WTC11 (cell line): ENCODE results near the gene GNB2.

Experiments used
- ATF2 ChIP-seq: sonication (generic); formaldehyde crosslinking; IDR thresholded peaks from 2 replicates; pipeline ENCODE4 v1.8.1; 2022; ENCODE audit warnings: low read depth, missing genetic modification reagents, borderline replicate concordance
- CREB1 ChIP-seq: sonication (generic); formaldehyde crosslinking; IDR thresholded peaks from 2 replicates; pipeline ENCODE4 v1.8.0; 2023; ENCODE audit warnings: mild to moderate bottlenecking, missing genetic modification reagents
- EMX1 ChIP-seq: fragments of 250-450 bp; sonication (Bioruptor Pico); IDR thresholded peaks from 2 replicates; pipeline ENCODE4 v1.8.0; 2021; ENCODE audit warnings: mild to moderate bottlenecking
- IRF2 ChIP-seq: sonication (generic); formaldehyde crosslinking; IDR thresholded peaks from 2 replicates; pipeline ENCODE4 v1.8.0; 2022; ENCODE audit warnings: low read depth, missing genetic modification reagents, borderline replicate concordance
- NR2C2 ChIP-seq: sonication (generic); formaldehyde crosslinking; IDR thresholded peaks from 2 replicates; pipeline ENCODE4 v1.8.0; 2022; ENCODE audit warnings: mild to moderate bottlenecking, missing genetic modification reagents
- USF1 ChIP-seq: sonication (generic); formaldehyde crosslinking; IDR thresholded peaks from 2 replicates; pipeline ENCODE4 v1.8.0; 2022; ENCODE audit warnings: mild to moderate bottlenecking, missing genetic modification reagents
- ZNF121 ChIP-seq: sonication (generic); formaldehyde crosslinking; IDR thresholded peaks from 2 replicates; pipeline ENCODE4 v1.8.0; 2023; ENCODE audit warnings: missing genetic modification reagents
- TF ChIP-seq, protein P1 (sequence below): fragments of 200-600 bp; IDR thresholded peaks from 2 replicates; pipeline ENCODE4 v1.8.0; 2022; ENCODE audit warnings: antibody characterized with exemption
- TF ChIP-seq, protein P2 (sequence below): sonication (generic); formaldehyde crosslinking; IDR thresholded peaks from 2 replicates; pipeline ENCODE4 v1.8.0; 2022; ENCODE audit warnings: missing genetic modification reagents

GRCh38 chr7:100720671-100721504, 47.3 kb downstream of the GNB2 start:
- no peak for TF ChIP-seq IRF2
- TF ChIP-seq, protein P1, sequence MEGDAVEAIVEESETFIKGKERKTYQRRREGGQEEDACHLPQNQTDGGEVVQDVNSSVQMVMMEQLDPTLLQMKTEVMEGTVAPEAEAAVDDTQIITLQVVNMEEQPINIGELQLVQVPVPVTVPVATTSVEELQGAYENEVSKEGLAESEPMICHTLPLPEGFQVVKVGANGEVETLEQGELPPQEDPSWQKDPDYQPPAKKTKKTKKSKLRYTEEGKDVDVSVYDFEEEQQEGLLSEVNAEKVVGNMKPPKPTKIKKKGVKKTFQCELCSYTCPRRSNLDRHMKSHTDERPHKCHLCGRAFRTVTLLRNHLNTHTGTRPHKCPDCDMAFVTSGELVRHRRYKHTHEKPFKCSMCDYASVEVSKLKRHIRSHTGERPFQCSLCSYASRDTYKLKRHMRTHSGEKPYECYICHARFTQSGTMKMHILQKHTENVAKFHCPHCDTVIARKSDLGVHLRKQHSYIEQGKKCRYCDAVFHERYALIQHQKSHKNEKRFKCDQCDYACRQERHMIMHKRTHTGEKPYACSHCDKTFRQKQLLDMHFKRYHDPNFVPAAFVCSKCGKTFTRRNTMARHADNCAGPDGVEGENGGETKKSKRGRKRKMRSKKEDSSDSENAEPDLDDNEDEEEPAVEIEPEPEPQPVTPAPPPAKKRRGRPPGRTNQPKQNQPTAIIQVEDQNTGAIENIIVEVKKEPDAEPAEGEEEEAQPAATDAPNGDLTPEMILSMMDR, result no peak
- TF ChIP-seq, protein P2, sequence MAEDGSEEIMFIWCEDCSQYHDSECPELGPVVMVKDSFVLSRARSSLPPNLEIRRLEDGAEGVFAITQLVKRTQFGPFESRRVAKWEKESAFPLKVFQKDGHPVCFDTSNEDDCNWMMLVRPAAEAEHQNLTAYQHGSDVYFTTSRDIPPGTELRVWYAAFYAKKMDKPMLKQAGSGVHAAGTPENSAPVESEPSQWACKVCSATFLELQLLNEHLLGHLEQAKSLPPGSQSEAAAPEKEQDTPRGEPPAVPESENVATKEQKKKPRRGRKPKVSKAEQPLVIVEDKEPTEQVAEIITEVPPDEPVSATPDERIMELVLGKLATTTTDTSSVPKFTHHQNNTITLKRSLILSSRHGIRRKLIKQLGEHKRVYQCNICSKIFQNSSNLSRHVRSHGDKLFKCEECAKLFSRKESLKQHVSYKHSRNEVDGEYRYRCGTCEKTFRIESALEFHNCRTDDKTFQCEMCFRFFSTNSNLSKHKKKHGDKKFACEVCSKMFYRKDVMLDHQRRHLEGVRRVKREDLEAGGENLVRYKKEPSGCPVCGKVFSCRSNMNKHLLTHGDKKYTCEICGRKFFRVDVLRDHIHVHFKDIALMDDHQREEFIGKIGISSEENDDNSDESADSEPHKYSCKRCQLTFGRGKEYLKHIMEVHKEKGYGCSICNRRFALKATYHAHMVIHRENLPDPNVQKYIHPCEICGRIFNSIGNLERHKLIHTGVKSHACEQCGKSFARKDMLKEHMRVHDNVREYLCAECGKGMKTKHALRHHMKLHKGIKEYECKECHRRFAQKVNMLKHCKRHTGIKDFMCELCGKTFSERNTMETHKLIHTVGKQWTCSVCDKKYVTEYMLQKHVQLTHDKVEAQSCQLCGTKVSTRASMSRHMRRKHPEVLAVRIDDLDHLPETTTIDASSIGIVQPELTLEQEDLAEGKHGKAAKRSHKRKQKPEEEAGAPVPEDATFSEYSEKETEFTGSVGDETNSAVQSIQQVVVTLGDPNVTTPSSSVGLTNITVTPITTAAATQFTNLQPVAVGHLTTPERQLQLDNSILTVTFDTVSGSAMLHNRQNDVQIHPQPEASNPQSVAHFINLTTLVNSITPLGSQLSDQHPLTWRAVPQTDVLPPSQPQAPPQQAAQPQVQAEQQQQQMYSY (CRISPR knock-in tag), result no peak
- TF ChIP-seq CREB1 (CRISPR knock-in tag), result no peak
- no peak for TF ChIP-seq ZNF121 (CRISPR knock-in tag)
- TF ChIP-seq USF1 (CRISPR knock-in tag), result no peak
- no peak for TF ChIP-seq EMX1
- TF ChIP-seq NR2C2 (CRISPR knock-in tag), result no peak
- TF ChIP-seq ATF2 (CRISPR knock-in tag), result no peak
